Putamen (tissue), 1 donor: ENCODE measurements around the gene ZDHHC14.

ENCODE experiments used
- DNase-seq: peaks from one replicate; pipeline ENCODE4 v3.0.0-alpha.2; 2016; ENCODE audit warnings: low spot score

ZDHHC14 gene

DNA sequence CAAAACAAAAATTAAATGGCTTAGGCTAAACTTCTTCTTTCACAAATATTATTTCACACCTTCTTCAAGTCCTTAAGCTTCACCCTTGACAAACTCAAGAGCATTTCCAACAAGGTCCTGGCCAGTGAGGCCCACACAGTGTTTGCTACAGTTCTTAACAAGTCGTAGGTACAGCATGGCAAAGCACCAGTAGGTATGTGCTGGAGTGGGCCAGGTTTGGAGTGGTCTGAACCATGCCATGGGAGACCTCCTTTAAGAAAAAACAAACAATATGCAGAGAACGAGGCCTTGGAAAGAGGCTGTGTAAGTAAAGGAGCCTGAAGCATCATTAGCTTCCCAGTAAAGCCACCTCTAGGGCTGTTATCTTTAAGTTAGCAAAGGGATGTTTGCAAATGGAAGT lies 287.7 kb downstream of the ZDHHC14 start:
- DNase-seq, result no peak

DNA sequence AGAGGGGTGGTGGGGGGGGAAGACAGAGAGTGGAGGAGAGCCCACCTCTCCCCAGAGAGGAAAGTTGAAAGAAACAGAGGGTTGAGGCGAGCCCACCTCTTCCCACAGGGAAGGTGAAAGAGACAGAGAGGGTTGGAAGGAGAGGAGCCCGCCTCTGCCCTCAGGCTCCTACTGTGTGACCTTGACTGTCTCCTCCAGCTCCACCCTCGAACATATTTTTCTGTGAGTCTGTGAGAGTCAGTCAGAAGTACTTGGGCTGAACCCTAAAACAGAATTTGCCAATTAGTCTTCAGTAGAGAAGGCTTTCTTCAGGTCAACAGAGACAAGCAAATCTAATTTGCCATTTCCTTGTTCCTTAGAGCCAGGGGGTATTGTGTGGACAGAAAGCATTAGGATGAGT lies 288.3 kb downstream of the ZDHHC14 start:
- DNase-seq, result no peak

DNA sequence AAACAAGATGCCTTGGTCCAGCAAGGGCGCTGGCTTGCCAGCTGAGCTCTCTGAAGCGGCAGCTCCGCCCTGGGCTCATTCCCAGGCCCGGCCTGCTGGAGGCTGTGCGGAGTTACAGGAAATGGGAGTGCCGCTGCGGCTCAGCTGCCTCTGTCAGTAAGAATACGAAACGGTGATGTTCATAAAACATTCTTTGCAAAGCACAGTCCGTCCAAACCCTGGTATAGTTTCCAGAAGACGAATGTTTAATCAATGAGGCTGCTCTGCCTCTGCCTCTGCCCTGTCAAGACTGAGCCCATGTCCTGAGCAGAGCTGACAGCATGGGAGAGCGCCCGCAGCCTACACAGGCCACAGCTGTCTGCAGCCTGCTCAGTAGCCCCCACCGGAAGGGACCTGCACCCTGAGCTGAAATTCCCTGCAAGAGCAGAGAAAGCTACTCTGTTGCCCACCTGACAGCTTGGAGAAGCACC lies 288.8 kb downstream of the ZDHHC14 start:
- DNase-seq, result peak; percentile 34

DNA sequence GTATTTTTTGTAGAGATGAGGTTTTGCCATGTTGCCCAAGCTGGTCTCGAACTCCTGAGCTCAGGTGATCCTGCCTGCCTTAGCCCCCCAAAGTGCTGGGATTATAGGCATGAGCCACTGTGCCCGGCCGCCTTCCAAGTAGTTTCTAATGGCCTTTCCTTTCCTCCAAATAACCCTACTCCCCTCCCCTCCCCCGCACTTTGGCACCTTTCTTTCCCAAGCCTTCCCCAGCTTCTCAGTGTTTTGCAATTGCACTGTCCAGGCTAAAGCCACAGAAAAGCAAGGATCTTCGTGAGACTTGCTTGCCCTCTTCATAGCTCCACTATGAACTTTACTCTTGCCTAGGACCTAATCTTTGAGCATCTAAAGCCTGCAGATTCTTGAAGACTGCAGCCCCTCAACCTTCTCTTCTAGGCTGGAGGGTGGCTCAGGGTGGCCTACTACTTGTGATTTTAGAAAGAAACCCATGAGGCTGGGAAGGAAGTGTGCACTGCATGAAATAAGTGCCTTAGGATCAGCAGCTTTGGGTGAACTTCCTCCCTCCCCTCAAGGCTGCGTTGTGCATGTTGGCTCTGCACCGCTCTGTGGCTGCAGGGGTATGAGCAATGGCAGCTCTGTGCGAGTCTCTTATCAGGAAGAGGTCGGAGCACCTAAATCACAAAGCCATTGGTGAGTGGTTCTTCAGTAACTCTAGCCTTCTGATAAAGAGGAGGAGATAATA lies 289.6 kb downstream of the ZDHHC14 start:
- no peak for DNase-seq

DNA sequence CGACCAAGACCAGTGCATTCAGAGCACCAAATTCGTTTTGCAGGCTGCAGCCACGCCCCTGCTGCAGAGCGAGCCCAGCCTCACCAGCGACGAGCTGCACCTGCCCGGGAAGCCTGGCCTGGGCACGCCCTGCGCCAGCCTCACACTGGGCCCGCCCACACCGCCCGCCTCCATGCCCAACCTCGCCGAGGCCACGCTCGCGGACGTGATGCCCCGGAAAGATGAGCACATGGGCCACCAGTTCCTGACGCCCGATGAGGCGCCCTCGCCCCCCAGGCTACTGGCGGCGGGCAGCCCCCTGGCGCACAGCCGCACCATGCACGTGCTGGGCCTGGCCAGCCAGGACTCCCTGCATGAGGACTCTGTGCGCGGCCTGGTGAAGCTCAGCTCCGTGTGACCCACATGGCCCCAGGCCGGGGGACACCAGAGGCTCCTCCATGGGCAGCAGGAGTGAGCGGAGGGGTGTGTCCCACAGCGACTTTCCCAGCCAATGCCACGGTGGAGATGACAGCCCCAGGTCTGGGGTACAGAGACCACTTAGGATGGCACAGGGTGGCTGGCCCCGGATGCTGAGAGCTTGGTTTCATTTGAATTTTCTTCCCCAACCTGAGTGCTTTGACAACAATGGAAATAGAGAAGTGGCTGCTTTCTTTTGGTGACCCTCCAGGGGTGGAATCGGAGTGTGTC lies 291.9 kb downstream of the ZDHHC14 start:
- DNase-seq, result no peak

DNA sequence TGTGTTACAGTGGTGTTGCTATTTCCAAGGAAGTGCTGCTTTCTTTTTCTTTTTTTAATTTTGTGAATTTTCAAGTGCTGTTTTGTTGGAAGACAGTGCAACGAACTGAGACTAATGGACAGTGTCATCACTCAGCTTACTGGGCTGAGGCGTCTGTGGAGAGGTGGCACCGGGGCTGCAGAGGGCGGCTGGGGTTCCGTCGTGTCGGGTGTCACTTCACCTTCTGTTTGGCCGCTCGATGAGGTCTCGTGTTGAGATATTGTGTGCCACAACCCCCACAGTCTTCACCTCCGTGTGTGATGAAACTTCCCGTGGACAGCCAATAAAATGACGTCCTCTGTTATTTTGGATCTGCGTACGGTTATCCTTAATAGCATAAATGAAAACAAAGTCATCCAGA lies 292.6 kb downstream of the ZDHHC14 start:
- DNase-seq, result no peak

DNA sequence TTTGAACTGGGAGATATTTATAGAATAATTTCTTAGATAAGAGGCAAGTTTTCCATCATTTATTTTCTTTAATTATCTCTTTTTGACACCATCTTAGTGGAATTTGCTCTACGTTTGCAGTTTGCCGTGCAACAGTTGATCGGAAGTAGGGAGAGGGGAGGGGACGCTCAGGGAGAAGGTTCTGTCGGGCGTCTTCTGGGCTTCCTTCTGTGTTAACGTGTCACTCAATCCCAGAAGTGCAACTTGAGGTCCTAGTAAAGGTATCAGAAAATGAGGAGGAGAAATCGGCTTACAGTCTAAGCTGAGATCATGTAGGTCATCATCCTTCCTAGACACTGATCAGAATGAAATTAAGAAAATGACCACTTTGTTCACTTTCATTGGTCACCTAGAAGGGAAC lies 293.1 kb downstream of the ZDHHC14 start:
- DNase-seq, result no peak

DNA sequence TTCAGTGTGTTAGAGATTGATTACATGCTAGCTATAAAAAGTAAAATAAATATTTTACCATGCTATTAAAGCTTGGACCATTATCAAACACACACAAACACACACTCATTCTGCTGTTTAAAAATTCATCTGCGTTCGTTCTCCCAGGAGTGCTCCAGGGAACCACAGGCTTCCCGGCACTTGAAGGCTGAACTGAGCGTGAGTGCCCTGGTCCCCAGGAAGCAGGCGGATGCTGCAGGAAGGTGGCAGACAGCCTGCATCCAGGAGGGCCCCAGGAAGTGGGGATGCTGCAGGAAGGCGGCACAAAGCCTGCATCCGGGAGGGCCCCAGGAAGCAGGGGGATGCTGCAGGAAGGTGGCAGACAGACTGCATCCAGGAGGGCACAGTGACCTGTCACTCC lies 294.8 kb downstream of the ZDHHC14 start:
- DNase-seq, result no peak

DNA sequence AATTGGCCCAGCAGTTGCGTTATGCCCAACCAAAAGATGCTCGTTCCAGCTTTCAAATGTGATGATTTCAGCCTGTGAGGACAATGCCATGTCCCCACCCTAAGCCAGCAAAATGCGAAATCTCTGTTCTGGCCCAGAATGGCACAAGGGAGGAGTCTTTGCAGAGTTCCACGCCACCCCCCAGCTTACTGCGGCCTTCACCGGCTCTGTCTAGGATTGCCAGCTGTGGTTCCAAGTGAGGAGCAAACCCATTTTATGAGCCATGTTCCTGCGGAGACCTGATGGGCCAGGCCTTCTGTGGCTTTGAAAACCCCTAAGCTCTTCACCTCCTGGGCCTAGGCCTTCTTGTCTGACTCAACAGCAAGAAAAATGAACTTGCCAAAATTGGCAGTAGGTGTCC lies 295.3 kb downstream of the ZDHHC14 start:
- DNase-seq, result no peak

DNA sequence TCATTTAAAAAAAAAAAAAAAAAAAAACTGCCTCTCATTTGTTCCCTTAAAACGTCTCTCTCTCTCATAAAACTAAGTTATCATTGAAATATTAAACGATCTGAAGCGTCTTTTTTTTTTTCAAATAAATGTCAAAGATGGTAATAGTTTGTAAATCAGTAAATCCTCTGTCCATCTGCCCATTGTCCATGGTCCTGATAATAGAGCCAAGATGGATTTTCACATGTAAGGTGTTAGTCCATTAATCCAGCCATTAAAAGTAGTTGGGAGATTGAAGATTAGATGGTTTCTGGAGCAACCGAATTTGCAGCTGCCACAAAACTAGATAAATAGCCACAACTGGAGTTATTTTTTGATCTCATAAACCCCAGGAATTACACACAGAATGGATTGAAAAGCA lies 296.2 kb downstream of the ZDHHC14 start:
- DNase-seq, result no peak

DNA sequence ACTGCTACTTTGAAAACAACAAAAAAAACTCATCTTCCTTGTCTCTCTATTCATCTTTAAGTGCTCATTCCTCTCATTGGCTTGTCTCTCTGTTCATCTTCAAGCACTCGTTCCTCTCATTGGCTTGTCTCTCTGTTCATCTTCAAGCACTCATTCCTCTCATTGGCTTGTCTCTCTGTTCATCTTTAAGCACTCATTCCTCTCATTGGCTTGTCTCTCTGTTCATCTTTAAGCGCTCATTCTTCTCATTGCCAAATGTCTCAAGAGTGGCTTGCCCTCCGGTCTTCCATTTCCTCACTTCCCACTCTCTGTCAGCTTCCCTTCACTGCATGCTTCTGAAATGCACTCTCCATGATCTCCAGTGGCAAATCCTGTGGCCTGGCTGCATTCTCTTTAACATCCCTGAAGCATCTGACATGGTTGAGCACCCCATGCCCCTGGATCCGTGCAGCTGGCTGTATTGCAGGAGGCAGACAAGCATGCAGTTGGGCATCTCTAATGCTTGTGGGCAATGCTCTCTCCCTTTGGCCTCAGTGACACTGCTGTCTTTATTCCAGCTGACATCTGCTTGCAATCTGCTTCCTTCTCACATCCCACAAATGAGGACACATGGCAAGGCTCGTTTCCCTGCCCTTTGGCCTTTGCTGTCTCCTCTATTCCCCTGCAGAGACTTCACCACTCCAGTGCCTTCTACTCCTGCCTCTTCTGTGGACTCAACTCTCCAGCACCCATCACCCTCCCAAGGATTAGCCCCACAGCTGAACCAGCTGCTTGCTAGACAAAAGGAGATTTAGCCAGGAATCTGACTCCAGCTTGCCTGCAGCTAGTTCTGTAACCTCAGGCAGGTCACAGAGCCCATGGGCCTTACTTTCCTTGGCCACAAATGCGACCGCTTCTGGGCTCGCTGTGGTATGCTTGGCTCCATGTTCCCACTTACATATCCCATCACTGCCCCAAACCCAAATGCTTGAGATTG lies 298.9 kb downstream of the ZDHHC14 start:
- DNase-seq, result no peak

DNA sequence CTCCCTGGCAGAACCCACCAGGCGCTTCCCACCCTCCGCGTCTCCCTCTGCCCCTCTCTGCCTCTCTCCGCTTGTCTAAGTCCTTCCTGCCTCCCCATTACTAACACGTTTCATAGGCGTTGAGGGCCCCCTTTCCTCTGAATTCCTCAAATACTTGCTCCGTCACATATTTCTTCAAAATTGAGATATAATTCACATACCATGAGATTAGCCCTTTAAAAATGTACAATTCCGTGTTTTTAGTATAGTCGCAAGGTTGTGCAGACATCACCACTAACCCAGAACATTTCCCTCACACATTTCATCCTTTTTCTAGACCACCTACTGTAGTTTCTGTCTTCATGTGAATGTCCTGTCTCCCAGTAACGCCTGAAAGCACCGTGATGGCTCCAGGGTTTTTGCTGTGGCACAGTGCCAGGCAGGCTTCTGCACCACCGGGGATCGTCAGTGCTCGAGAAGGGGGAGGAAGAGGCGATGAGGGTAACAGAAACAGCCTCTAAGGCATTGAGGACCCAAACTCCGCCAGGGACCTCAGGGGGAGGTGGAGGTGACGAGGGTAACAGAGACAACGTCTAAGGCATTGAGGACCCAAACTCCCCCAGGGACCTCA lies 300.2 kb downstream of the ZDHHC14 start:
- DNase-seq, result no peak

DNA sequence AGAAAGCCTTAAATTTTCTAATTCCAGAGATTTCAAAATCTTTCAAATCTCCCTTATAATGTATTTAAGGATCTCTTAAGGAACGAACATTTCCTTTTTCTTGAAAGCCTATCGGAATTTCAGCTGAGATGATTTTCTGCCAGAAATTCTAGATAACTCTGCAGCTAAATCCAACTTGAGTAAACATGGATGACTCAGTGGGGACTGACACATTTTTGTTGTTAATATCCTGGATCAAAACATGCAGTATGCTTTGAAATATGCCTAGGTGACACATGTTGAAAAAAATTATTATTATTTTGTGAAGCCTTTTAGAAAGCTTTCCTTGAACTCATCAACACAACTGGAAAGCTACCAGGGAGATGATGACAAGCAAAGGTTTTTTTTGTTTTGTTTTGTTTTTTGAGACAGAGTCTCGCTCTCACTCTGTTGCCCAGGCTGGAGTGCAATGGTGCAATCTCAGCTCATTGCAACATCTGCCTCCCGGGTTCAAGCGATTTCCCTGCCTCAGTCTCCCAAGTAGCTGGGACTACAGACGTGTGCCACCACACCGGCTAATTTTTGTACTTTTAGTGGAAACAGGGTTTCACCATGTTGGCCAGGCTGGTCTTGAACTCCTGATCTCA lies 302.0 kb downstream of the ZDHHC14 start:
- no peak for DNase-seq

DNA sequence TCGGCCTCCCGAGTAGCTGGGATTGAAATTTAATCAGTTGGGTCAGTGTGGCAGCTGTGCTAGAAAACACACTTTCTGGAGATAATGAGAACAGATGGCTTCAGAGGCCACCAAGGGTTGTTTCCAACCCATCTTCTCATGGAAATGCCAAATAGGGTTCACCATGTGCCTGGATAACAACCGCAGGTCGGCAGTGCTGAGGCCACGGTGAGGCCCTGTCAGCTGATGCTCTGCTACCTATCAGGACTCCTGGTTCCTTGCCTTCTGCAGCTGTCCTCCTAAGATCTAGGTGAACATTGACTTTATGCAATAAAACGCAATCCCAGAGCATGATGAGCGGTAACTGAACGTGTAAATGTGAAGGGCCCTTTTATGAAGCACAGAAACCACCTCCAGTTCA lies 302.7 kb downstream of the ZDHHC14 start:
- DNase-seq, result no peak

DNA sequence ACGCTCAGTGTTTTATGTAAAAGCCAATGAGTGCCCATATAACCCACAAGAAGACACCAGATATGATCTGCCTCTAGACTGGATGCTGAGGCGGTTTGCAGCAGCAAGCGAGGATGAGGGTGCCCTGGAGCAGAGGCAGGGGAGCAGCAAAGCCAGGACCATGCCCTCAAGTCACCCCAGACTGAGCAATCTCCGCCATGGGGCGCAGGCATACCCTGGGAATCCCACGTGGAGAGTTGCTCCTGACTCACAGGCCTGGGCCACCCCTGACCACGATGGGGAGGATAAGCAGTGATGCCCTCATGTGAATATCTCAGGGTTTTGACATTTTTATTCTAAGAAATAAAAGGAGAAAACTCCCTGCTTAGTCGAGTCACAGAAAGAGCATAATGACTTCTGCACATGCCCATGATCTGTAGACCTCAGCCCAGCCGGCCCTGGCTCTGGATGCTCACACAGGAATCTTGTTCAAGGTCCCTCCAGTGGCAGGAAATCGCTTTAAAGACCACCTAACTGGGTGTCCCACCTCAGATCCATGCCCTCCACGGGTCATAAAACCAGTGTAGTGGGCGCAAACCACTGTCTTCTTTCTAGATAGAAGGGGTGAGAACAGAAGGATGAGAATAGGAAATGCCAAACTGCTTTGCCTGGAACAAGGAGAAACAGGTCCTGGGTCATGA lies 303.8 kb downstream of the ZDHHC14 start:
- DNase-seq, result no peak

DNA sequence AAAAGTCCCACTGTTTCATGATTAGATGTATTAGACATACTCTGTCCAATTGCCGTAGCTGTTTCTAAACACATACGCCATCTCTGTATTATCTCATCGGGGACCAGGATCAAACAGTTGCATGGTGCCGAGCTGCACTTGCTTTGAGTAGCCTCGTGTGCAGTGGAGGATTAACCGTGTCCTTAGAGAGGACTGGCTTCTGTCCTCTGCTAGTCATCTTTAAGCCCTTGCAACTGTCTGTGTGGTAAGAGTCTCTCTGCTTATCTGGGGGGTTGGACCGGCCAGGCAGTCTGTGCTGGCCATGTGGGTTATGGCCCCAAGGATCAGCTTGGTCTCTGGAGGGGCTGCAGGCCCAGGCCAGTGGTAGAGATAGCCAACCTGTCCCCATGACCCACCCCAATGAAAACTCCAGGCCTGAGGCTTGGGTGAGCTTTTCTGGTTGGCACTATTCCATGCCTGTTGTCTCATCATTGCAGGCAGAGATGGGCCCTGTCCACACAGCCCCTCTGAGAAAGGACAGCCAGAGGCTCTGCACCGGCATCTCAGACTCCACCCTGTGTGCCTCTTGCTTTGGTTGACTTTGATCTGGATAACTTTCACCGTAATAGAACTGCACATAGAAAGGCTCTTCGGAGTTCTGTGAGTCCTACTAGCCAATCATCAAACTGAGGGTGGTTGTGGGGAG lies 304.7 kb downstream of the ZDHHC14 start:
- no peak for DNase-seq

DNA sequence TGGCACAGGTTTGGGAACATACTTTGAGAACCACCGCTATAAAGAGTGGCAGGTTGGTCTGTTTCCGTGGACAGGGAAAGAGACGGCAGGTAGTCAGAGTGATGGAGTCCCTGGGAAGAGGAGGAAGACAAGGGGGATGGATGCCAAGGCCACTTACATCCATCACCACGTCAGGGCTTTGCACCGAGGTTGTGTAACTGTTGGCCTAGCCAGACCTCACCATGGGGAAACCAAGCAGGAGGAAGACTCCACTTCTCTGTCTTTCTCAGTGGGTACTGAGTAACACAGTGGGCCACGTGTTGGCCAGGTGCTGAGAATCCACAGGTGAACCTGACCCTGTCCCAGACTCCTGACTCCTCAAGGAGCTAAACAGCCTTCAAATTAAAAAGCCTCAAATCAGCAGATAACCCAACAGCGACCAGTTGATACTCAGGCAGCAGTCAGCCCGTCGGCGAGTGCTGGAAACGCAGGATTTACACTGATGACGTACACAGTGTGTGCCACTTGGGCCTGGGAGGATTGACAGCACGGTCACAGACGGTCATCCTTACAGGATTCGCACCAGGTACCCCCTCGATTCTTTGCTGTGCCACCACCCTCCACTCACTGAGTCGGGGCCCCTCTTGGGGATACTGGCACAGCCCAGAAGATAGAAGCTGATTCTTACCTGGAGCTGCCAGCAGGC lies 307.4 kb downstream of the ZDHHC14 start:
- no peak for DNase-seq

DNA sequence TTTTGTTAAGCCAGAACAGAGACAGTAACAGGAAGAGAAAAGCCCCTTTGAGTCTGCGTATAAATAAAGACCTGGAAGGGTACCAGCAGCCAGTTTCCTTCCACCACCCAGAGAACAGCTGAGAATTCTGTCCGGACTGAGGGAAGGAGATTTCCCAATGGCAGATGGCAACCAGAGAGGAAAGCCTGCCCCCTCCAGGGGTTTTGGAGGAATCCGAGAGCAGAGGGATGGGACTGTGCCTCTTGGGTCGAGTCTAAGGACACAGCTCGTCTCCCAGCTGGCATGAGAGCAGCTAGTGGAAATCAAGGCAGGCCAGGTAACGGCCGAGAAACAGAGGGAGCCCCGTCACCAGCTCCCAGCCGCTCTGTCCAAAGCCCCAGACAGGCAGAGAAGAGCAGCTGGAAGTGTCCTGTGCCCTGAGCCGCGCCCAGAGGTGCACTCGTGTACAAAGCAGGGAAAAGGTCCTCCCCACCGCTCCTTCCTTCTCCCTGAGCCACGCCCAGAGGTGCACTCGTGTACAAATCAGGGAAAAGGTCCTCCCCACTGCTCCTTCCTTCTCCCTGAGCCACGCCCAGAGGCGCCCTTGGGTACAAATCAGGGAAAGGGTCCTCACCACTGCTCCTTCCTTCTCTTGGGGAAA lies 308.1 kb downstream of the ZDHHC14 start:
- DNase-seq, result no peak

DNA sequence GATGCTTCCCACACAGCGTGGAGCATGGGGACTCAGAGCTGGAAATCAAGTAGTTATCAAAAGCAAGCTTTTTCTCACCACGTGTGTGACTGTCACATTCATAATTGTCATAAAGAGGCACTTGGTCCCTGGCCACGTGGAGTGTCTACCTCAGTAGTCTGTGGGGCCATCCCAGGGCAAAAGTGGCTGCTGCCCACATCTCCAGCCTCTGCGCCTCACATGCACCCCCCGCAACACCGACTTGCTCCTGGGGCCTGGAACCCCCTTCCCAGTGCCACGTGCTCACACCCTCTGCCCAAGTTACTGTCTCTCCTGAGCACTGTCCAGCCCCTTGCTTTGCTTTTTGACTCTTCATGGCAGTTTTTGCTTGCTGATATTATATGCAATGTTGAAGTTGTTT lies 308.9 kb downstream of the ZDHHC14 start:
- DNase-seq, result no peak
